AG04450 (cell line): Measurements from ENCODE around the gene CWH43. TPM values are rescaled to one million over a fixed set of nuclear protein-coding genes. Genes with fewer than 3 reads are reported as not detected.
"Not testable (repeated sequence)": the region's sequence is repeated elsewhere in the genome, so short reads cannot be mapped to it uniquely, and the experiment has no call there.

Experiments used
- CTCF ChIA-PET: fragments of 300-600, 350-600 bp; formaldehyde crosslinking; extraction: SDS; loops from one replicate; lab custom pipeline; 2022; ENCODE audit warnings: antibody characterized with exemption, inconsistent platforms; lab: Charles Lee
- POLR2A ChIA-PET: fragments of 350-600 bp; formaldehyde crosslinking; extraction: SDS; loops from one replicate; lab custom pipeline; 2021; ENCODE audit warnings: antibody characterized with exemption, inconsistent platforms; lab: Yijun Ruan, JAX
- DNase-seq: peaks from one replicate; pipeline ENCODE4 v3.0.0-alpha.2; 2011; ENCODE audit warnings: low read depth, low spot score
- H3K27ac ChIP-seq: one replicate; pipeline ENCODE4 v1.5.1; 2012; ENCODE audit warnings: low read depth, low read length, control low read depth
- H3K27me3 ChIP-seq: one replicate; pipeline ENCODE4 v1.6.0; 2012; ENCODE audit warnings: low read length; ENCODE audit not compliant: control insufficient read depth, insufficient read depth
- H3K4me3 ChIP-seq: 2 replicates; pipeline ENCODE4 v1.5.1; 2011; ENCODE audit warnings: mild to moderate bottlenecking, low read depth, low read length, control low read depth
- H3K9me3 ChIP-seq: 2 replicates; pipeline ENCODE4 v1.5.1; 2012; ENCODE audit warnings: low read length; ENCODE audit not compliant: control insufficient read depth, insufficient read depth
- CTCF ChIP-seq: IDR thresholded peaks from 2 replicates; pipeline ENCODE4 v1.5.1; 2011; ENCODE audit warnings: low read depth, low read length, control low read depth, inconsistent platforms
- polyA plus RNA-seq: library from polyadenylated mRNA; depleted of rRNA; stranded (reverse); fragments of >200 nt; gene quantifications from 2 replicates; pipeline ENCODE4 v1.2.3, GENCODE V29; 2011

The CWH43 gene
- polyA plus RNA-seq, 1 experiment = not detected

- 0 out of 2 replicates have a peak, but pooled peaks have one; percentile 17 for TF ChIP-seq CTCF
- peak overlapping the region; percentile 59 for H3K27ac ChIP-seq
- H3K9me3 ChIP-seq = no peaks in the 10 kb centered on the region
- peaks cover 3% of the 10 kb centered on the region for H3K27me3 ChIP-seq
- ChIA-PET CTCF (no interaction called here), POLR2A (no interaction called here)
- peak; percentile 74 for DNase-seq
- H3K4me3 ChIP-seq = no peak overlapping the region
These were observed 15.6 kb upstream of the CWH43 start for GRCh38 chr4:48970471-48970921.

- no peak for TF ChIP-seq CTCF
- Histone ChIP-seq H3K4me3 (no peak overlapping the region), H3K27ac (no peak overlapping the region), H3K27me3 (peaks cover 11% of the 10 kb centered on the region), H3K9me3 (no peaks in the 10 kb centered on the region)
- CTCF ChIA-PET = no interaction called here
- no peak for DNase-seq
- POLR2A ChIA-PET = no interaction called here
These were observed 11.0 kb upstream of the CWH43 start for GRCh38 chr4:48974979-48975640.

- no peak for TF ChIP-seq CTCF
- CTCF ChIA-PET = no interaction called here
- no peak for DNase-seq
These were observed 10.0 kb upstream of the CWH43 start for GRCh38 chr4:48976041-48976440.

GRCh38 chr4:48979914-48980579 lies 6.0 kb upstream of the CWH43 start:
- no peak for TF ChIP-seq CTCF
- no peak for DNase-seq
- Histone ChIP-seq H3K27me3 (peaks cover 17% of the 10 kb centered on the region), H3K4me3 (no peak overlapping the region), H3K27ac (no peak overlapping the region), H3K9me3 (no peaks in the 10 kb centered on the region)
- POLR2A ChIA-PET = no interaction called here
- CTCF ChIA-PET = no interaction called here

More at GRCh38 chr4:48976041-48976440, 10.0 kb upstream of the CWH43 start:
- POLR2A ChIA-PET = no interaction called here
- Histone ChIP-seq H3K4me3 (no peak overlapping the region), H3K27ac (no peak overlapping the region), H3K27me3 (peaks cover 11% of the 10 kb centered on the region), H3K9me3 (no peaks in the 10 kb centered on the region)

GRCh38 chr4:48984005-48984404 lies 2.1 kb upstream of the CWH43 start:
- CTCF ChIA-PET, H3K9me3 ChIP-seq, H3K27ac ChIP-seq, POLR2A ChIA-PET, H3K4me3 ChIP-seq, DNase-seq: not testable (repeated sequence)
- H3K27me3 ChIP-seq = peaks cover 35% of the 10 kb centered on the region
